Measurements from ENCODE around the gene PSEN2. TPM values are rescaled to one million over a fixed set of nuclear protein-coding genes. Genes with fewer than 3 reads are reported as not detected.

Gene PSEN2
- total and polyA plus RNA-seq, 10 of the 15 experiments (the other 5 are each of a cell fraction or from before 2014, with no cell fraction given) = 0.90 to 13.3 (median 7.0) TPM

- ATAC-seq (no peak), FAIRE-seq (no peak), DNase-seq (ENCODE audit: low read depth, low spot score) (no peak)
- no peak overlapping the region for H3K4me2 ChIP-seq (ENCODE audit: control insufficient read depth, insufficient read depth)
- ChIA-PET RAD21 (ENCODE audit: unreplicated experiment) (no interaction called here), SMC1A (ENCODE audit: uncharacterized antibody, unreplicated experiment) (no interaction called here), POLR2A (no interaction called here), CTCF (no interaction called here)
- H4K20me1 ChIP-seq (ENCODE audit: control insufficient read depth, insufficient read depth) = no peaks in the 10 kb centered on the region
- intact Hi-C loops (cut with micrococcal nuclease; ENCODE audit: unreplicated experiment) = no loop called here
- H3K27me3 ChIP-seq (replicated peaks in 1 of 2; ENCODE audit: control insufficient read depth in 2 of 2, insufficient read depth in 2 of 2, low read length in 1 of 2) = no peaks in the 10 kb centered on the region
- H3K36me3 ChIP-seq (ENCODE audit: control insufficient read depth in 2 of 2, insufficient read depth in 2 of 2, low read length in 1 of 2) = no peaks in the 10 kb centered on the region
- no peaks in the 10 kb centered on the region; the same call in 1 of the 3 replicates for H3K9me3 ChIP-seq (replicated peaks; ENCODE audit: control insufficient read depth, insufficient read depth, low read length)
- WGBS (ENCODE audit: insufficient coverage, insufficient replicate concordance, low lambda C conversion rate, missing lambda C conversion rate) = 68% methylated on average over 4 of the region's 4 CpGs
- BruUV-seq (replicated peaks) = no TSS peak
- peaks cover 7% of the 10 kb centered on the region for H3K4me1 ChIP-seq (ENCODE audit: control insufficient read depth, insufficient read depth, low read length)
- no peak overlapping the region for H3K9ac ChIP-seq (ENCODE audit: control insufficient read depth, insufficient read depth, low read length)
- H3K4me3 ChIP-seq = no peak overlapping the region
- no peak overlapping the region for H3K27ac ChIP-seq (ENCODE audit: control insufficient read depth, insufficient read depth)
- in situ Hi-C loops (cut with MboI) = no loop called here
- H3K79me2 ChIP-seq (ENCODE audit: control insufficient read depth, insufficient read depth, low read length) = no peaks in the 10 kb centered on the region
- TF ChIP-seq, protein P1, sequence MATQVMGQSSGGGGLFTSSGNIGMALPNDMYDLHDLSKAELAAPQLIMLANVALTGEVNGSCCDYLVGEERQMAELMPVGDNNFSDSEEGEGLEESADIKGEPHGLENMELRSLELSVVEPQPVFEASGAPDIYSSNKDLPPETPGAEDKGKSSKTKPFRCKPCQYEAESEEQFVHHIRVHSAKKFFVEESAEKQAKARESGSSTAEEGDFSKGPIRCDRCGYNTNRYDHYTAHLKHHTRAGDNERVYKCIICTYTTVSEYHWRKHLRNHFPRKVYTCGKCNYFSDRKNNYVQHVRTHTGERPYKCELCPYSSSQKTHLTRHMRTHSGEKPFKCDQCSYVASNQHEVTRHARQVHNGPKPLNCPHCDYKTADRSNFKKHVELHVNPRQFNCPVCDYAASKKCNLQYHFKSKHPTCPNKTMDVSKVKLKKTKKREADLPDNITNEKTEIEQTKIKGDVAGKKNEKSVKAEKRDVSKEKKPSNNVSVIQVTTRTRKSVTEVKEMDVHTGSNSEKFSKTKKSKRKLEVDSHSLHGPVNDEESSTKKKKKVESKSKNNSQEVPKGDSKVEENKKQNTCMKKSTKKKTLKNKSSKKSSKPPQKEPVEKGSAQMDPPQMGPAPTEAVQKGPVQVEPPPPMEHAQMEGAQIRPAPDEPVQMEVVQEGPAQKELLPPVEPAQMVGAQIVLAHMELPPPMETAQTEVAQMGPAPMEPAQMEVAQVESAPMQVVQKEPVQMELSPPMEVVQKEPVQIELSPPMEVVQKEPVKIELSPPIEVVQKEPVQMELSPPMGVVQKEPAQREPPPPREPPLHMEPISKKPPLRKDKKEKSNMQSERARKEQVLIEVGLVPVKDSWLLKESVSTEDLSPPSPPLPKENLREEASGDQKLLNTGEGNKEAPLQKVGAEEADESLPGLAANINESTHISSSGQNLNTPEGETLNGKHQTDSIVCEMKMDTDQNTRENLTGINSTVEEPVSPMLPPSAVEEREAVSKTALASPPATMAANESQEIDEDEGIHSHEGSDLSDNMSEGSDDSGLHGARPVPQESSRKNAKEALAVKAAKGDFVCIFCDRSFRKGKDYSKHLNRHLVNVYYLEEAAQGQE (IDR thresholded peaks at IDR 0.05; ENCODE audit: low read depth, low read length) = no peak
- peak in 1 of 2 experiments; percentile 26; a peak in 1 of 4 replicates for TF ChIP-seq BHLHE40 (IDR thresholded peaks at IDR 0.05; ENCODE audit: borderline replicate concordance in 1 of 2, low read depth in 2 of 2, low read length in 1 of 2)
- no peak overlapping the region for H2AFZ ChIP-seq (ENCODE audit: control insufficient read depth, low read depth, low read length)
These were observed 38.5 kb upstream of the PSEN2 start for GRCh38 chr1:226831953-226832352.

- Histone ChIP-seq H4K20me1 (ENCODE audit: control insufficient read depth, insufficient read depth) (no peaks in the 10 kb centered on the region), H2AFZ (ENCODE audit: control insufficient read depth, low read depth, low read length) (no peak overlapping the region), H3K9me3 (replicated peaks; ENCODE audit: control insufficient read depth, insufficient read depth, low read length) (no peaks in the 10 kb centered on the region; the same call in 1 of the 3 replicates), H3K79me2 (ENCODE audit: control insufficient read depth, insufficient read depth, low read length) (no peaks in the 10 kb centered on the region), H3K9ac (ENCODE audit: control insufficient read depth, insufficient read depth, low read length) (no peak overlapping the region), H3K4me1 (ENCODE audit: control insufficient read depth, insufficient read depth, low read length) (peaks cover under 1% of the 10 kb centered on the region), H3K4me3 (no peak overlapping the region), H3K27ac (ENCODE audit: control insufficient read depth, insufficient read depth) (no peak overlapping the region), H3K27me3 (replicated peaks in 1 of 2; ENCODE audit: control insufficient read depth in 2 of 2, insufficient read depth in 2 of 2, low read length in 1 of 2) (no peaks in the 10 kb centered on the region), H3K36me3 (ENCODE audit: control insufficient read depth in 2 of 2, insufficient read depth in 2 of 2, low read length in 1 of 2) (no peaks in the 10 kb centered on the region), H3K4me2 (ENCODE audit: control insufficient read depth, insufficient read depth) (no peak overlapping the region)
- WGBS (ENCODE audit: insufficient coverage, insufficient replicate concordance, low lambda C conversion rate, missing lambda C conversion rate) = 40% methylated on average over 9 of the region's 9 CpGs
- BruUV-seq (replicated peaks) = no TSS peak
- ChIA-PET SMC1A (ENCODE audit: uncharacterized antibody, unreplicated experiment) (interaction anchor here (0.5 to 1.3 kb wide), 2 partner anchors 205 to 450 kb away, joined by 3 to 4 read pairs; no protein-coding TSS in a partner anchor), RAD21 (ENCODE audit: unreplicated experiment) (no interaction called here), POLR2A (no interaction called here), CTCF (no interaction called here)
- in situ Hi-C loops (cut with MboI) = no loop called here
- ATAC-seq = no peak
- intact Hi-C loops (cut with micrococcal nuclease; ENCODE audit: unreplicated experiment) = no loop called here
- no peak for TF ChIP-seq JUNB (IDR thresholded peaks at IDR 0.05)
- no peak for TF ChIP-seq RELB (IDR thresholded peaks at IDR 0.05; ENCODE audit: low read depth)
- TF ChIP-seq MEF2A (IDR thresholded peaks at IDR 0.05; ENCODE audit: insufficient read depth, low read depth, low read length) = no peak
- no peak for TF ChIP-seq CEBPB (IDR thresholded peaks at IDR 0.05; ENCODE audit: borderline replicate concordance in 1 of 2, low read depth in 2 of 2, low read length in 2 of 2)
- no peak for TF ChIP-seq ZNF384 (IDR thresholded peaks at IDR 0.05; ENCODE audit: borderline replicate concordance, low read depth, low read length)
- no peak for TF ChIP-seq TAF1 (IDR thresholded peaks at IDR 0.05; ENCODE audit: borderline replicate concordance, low read depth, low read length)
- no peak for DNase-seq (ENCODE audit: low read depth, low spot score)
- no peak for FAIRE-seq
These were observed 37.8 kb upstream of the PSEN2 start for GRCh38 chr1:226832613-226833012.

Measured in GM12878 (cell line).